GM23338 (cell line): ENCODE data around the gene ROPN1L.

Experiments used
- CREB1 ChIP-seq: fragments of 250-450 bp; sonication (Bioruptor Pico); IDR thresholded peaks from 2 replicates; pipeline ENCODE4 v1.5.0; 2020; ENCODE audit warnings: low read depth, mild to moderate bottlenecking, moderate library complexity
- EZH2 ChIP-seq: fragments of 200-600 bp; sonication (generic); IDR thresholded peaks from one replicate; pipeline ENCODE4 v1.8.0; 2017; ENCODE audit warnings: antibody characterized with exemption, mild to moderate bottlenecking, low read depth; ENCODE audit not compliant: unreplicated experiment
- TF ChIP-seq, protein P1 (sequence below), 2 experiments: fragments of 200-600 bp in 1 of 2; sonication (generic) in 1 of 2; conservative IDR thresholded peaks; 2 replicates each; pipeline versions ENCODE4 v1.5.1 to v1.6.1; 2016 to 2017; ENCODE audit warnings: antibody characterized with exemption in 2 of 2, low read depth in 2 of 2, mild to moderate bottlenecking in 2 of 2, moderate library complexity in 1 of 2

DNA sequence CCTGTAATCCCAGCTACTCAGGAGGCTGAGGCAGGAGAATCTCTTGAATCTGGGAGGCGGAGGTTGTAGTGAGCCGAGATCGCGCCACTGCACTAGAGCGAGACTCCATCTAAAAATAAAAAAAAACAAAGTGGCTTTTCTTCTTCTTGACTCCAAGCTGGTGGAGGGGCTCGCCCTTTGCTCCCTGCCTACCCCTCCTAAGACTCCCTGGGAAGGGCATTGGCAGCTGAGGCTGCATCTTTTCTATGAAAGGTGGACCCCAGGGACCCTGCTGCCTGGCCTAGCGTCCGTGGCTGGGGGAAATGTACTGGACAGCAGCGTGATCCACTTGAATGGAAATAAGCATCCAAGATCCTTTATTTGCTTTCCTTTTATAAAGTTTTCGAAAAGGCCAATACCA, 24.0 kb downstream of the ROPN1L start:
- TF ChIP-seq, protein P1, sequence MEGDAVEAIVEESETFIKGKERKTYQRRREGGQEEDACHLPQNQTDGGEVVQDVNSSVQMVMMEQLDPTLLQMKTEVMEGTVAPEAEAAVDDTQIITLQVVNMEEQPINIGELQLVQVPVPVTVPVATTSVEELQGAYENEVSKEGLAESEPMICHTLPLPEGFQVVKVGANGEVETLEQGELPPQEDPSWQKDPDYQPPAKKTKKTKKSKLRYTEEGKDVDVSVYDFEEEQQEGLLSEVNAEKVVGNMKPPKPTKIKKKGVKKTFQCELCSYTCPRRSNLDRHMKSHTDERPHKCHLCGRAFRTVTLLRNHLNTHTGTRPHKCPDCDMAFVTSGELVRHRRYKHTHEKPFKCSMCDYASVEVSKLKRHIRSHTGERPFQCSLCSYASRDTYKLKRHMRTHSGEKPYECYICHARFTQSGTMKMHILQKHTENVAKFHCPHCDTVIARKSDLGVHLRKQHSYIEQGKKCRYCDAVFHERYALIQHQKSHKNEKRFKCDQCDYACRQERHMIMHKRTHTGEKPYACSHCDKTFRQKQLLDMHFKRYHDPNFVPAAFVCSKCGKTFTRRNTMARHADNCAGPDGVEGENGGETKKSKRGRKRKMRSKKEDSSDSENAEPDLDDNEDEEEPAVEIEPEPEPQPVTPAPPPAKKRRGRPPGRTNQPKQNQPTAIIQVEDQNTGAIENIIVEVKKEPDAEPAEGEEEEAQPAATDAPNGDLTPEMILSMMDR (conservative IDR thresholded peaks at IDR 0.05; ENCODE audit: low read depth in 2 of 2) = no peak
- TF ChIP-seq EZH2 (no peak), CREB1 (CRISPR knock-in tag) (no peak)
